SK-N-SH (cell line): ENCODE data around the gene ANLN.
"Not testable (repeated sequence)": the region's sequence is repeated elsewhere in the genome, so short reads cannot be mapped to it uniquely, and the experiment has no call there.

Source experiments
- CHD2 ChIP-seq: fragments of 150-350 bp; IDR thresholded peaks from 2 replicates; pipeline ENCODE4 v1.6.1; 2018; ENCODE audit warnings: low read length; ENCODE audit not compliant: partially characterized antibody
- EP300 ChIP-seq, 2 experiments: IDR thresholded peaks; 2 replicates each; pipeline versions ENCODE4 v1.4.0 to v1.6.1; 2012; ENCODE audit warnings: borderline replicate concordance in 1 of 2, low read depth in 1 of 2, low read length in 1 of 2
- EZH2phosphoT487 ChIP-seq: fragments of 200-600 bp; sonication (generic); IDR thresholded peaks from 2 replicates; pipeline ENCODE4 v1.6.1; 2017; ENCODE audit warnings: low read depth, mixed run types, mild to moderate bottlenecking, antibody characterized with exemption, moderate library complexity, borderline replicate concordance
- MAX ChIP-seq: IDR thresholded peaks from 2 replicates; pipeline ENCODE4 v1.4.0; 2012; ENCODE audit warnings: low read depth
- MXI1 ChIP-seq: IDR thresholded peaks from 2 replicates; pipeline ENCODE4 v1.6.1; 2012; ENCODE audit warnings: mild to moderate bottlenecking, low read depth, low read length, improper control_type of control experiment
- NRF1 ChIP-seq: IDR thresholded peaks from 2 replicates; pipeline ENCODE4 v1.6.1; 2012; ENCODE audit warnings: low read depth, mild to moderate bottlenecking, low read length
- SIN3A ChIP-seq: IDR thresholded peaks from 2 replicates; pipeline ENCODE4 v1.6.1; 2012; ENCODE audit warnings: low read depth, mild to moderate bottlenecking, low read length, moderate library complexity, borderline replicate concordance
- TAF1 ChIP-seq: IDR thresholded peaks from 2 replicates; pipeline ENCODE4 v1.6.1; 2012; ENCODE audit warnings: low read depth, mild to moderate bottlenecking, low read length, moderate library complexity, borderline replicate concordance
- TEAD4 ChIP-seq: IDR thresholded peaks from 2 replicates; pipeline ENCODE4 v1.4.0; 2012; ENCODE audit warnings: mild to moderate bottlenecking, borderline replicate concordance; ENCODE audit not compliant: insufficient read depth
- TF ChIP-seq, protein P1 (sequence below): fragments of 200-600 bp; sonication (generic); IDR thresholded peaks from 2 replicates; pipeline ENCODE4 v1.6.1; 2017; ENCODE audit warnings: antibody characterized with exemption, mild to moderate bottlenecking, moderate library complexity

- not testable (repeated sequence) for TF ChIP-seq TAF1, MAX, TEAD4, NRF1, EZH2phosphoT487, SIN3A, MXI1, CHD2
- TF ChIP-seq, protein P1, sequence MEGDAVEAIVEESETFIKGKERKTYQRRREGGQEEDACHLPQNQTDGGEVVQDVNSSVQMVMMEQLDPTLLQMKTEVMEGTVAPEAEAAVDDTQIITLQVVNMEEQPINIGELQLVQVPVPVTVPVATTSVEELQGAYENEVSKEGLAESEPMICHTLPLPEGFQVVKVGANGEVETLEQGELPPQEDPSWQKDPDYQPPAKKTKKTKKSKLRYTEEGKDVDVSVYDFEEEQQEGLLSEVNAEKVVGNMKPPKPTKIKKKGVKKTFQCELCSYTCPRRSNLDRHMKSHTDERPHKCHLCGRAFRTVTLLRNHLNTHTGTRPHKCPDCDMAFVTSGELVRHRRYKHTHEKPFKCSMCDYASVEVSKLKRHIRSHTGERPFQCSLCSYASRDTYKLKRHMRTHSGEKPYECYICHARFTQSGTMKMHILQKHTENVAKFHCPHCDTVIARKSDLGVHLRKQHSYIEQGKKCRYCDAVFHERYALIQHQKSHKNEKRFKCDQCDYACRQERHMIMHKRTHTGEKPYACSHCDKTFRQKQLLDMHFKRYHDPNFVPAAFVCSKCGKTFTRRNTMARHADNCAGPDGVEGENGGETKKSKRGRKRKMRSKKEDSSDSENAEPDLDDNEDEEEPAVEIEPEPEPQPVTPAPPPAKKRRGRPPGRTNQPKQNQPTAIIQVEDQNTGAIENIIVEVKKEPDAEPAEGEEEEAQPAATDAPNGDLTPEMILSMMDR = not testable (repeated sequence)
- peak in 1 of 2 experiments; percentile 19; a peak in 1 of 4 replicates for TF ChIP-seq EP300 (IDR thresholded peaks at IDR 0.05; ENCODE audit: borderline replicate concordance in 1 of 2, low read depth in 1 of 2, low read length in 1 of 2)
These were observed 76.3 kb downstream of the ANLN start for GRCh38 chr7:36466001-36466400.
